GM18526 (cell line): ENCODE measurements around the gene ADAMTS15.

Source experiments
- POLR2A ChIP-seq: IDR thresholded peaks from 3 replicates; pipeline ENCODE4 v1.6.1; 2011; ENCODE audit not compliant: insufficient read length; ENCODE audit errors: extremely low read depth

Gene ADAMTS15

GRCh38 chr11:130426837-130427341 lies 21.6 kb upstream of the ADAMTS15 start:
- no peak for TF ChIP-seq POLR2A

- no peak for TF ChIP-seq POLR2A
Measured at GRCh38 chr11:130427581-130428315, 20.7 kb upstream of the ADAMTS15 start.

- TF ChIP-seq POLR2A = no peak
Measured at GRCh38 chr11:130428316-130429119, 19.9 kb upstream of the ADAMTS15 start, which contains the start of gene ADAMTS8. ADAMTS8 (minus strand) TSS chr11:130428609; CDS start chr11:130428286, 323 bp downstream.

- TF ChIP-seq POLR2A = no peak
Measured at GRCh38 chr11:130429120-130429681, 19.2 kb upstream of the ADAMTS15 start.

- no peak for TF ChIP-seq POLR2A
Measured at GRCh38 chr11:130429983-130430382, 18.5 kb upstream of the ADAMTS15 start.

GRCh38 chr11:130431331-130431773 lies 17.1 kb upstream of the ADAMTS15 start:
- no peak for TF ChIP-seq POLR2A

GRCh38 chr11:130431801-130432200 lies 16.6 kb upstream of the ADAMTS15 start:
- no peak for TF ChIP-seq POLR2A

- TF ChIP-seq POLR2A = no peak
Measured at GRCh38 chr11:130433357-130433756, 15.1 kb upstream of the ADAMTS15 start.

GRCh38 chr11:130434521-130435223 lies 13.8 kb upstream of the ADAMTS15 start:
- TF ChIP-seq POLR2A = no peak

GRCh38 chr11:130435671-130436070 lies 12.8 kb upstream of the ADAMTS15 start:
- TF ChIP-seq POLR2A = no peak

GRCh38 chr11:130436171-130436570 lies 12.3 kb upstream of the ADAMTS15 start:
- TF ChIP-seq POLR2A = no peak

GRCh38 chr11:130437848-130438247 lies 10.6 kb upstream of the ADAMTS15 start:
- TF ChIP-seq POLR2A = no peak

GRCh38 chr11:130439160-130439519 lies 9.3 kb upstream of the ADAMTS15 start:
- TF ChIP-seq POLR2A = no peak

- no peak for TF ChIP-seq POLR2A
Measured at GRCh38 chr11:130439876-130440275, 8.6 kb upstream of the ADAMTS15 start.

- no peak for TF ChIP-seq POLR2A
Measured at GRCh38 chr11:130441719-130442118, 6.7 kb upstream of the ADAMTS15 start.

- no peak for TF ChIP-seq POLR2A
Measured at GRCh38 chr11:130442737-130443136, 5.7 kb upstream of the ADAMTS15 start.

GRCh38 chr11:130445788-130446187 lies 2.7 kb upstream of the ADAMTS15 start:
- TF ChIP-seq POLR2A = no peak
